Ovary (tissue), 9 donors: ENCODE results near the gene GXYLT2. TPM values are rescaled to one million over a fixed set of nuclear protein-coding genes. Genes with fewer than 3 reads are reported as not detected.

ENCODE experiments used
- DNase-seq, 5 donors: peaks; one replicate each; pipeline ENCODE4 v3.0.0-alpha.2; 2019 to 2020
- H3K27ac ChIP-seq, 2 donors: fragments of 200-600 bp; one replicate each; pipeline versions ENCODE4 v1.5.1 to v1.8.0; 2019 to 2022
- H3K27me3 ChIP-seq: fragments of 200-600 bp; one replicate; pipeline ENCODE4 v1.8.0; 2022
- H3K36me3 ChIP-seq: fragments of 200-600 bp; sonication (generic); one replicate; pipeline ENCODE4 v1.5.1; 2019
- H3K4me1 ChIP-seq: one replicate; pipeline ENCODE4 v1.8.1; 2013; ENCODE audit warnings: mild to moderate bottlenecking, moderate library complexity; ENCODE audit not compliant: insufficient read depth
- H3K4me3 ChIP-seq: fragments of 200-600 bp; sonication (generic); one replicate; pipeline ENCODE4 v1.5.1; 2017
- H3K9me3 ChIP-seq, 2 donors: fragments of 200-600 bp in 1 of 2; sonication (generic) in 1 of 2; one replicate each; pipeline versions ENCODE4 v1.5.1 to v1.8.1; 2013 to 2019; ENCODE audit warnings: mild to moderate bottlenecking in 1 of 2, moderate library complexity in 1 of 2
- EP300 ChIP-seq: sonication (generic); formaldehyde crosslinking; IDR thresholded peaks from one replicate; pipeline ENCODE4 v1.6.1; 2017; ENCODE audit warnings: antibody characterized with exemption
- POLR2A ChIP-seq: fragments of 450-650 bp; IDR thresholded peaks from one replicate; pipeline ENCODE4 v1.6.1; 2017; ENCODE audit warnings: antibody characterized with exemption, mild to moderate bottlenecking, moderate library complexity
- WGBS, 3 donors: extraction: QIAGEN DNeasy Blood & Tissue Kit in 1 of 3; methylation state at CpG; one replicate each; pipeline versions ENCODE4 v1.1.5 to v1.1.7; 2013 to 2017; 5-methylcytosine and 5-hydroxymethylcytosine counted together
- intact Hi-C, 4 donors: fragments of 100-400 bp; cut with DNase I; formaldehyde crosslinking; loops; one replicate each; pipeline versions ENCODE4 v1.11.0 to v1.15.1; 2022 to 2023
- polyA plus RNA-seq, 2 donors: library from polyadenylated mRNA; stranded (reverse); fragments of 200-250 nt in 1 of 2; fragments of 350-450 nt in 1 of 2; fragmentation: Illumina TruSeq in 1 of 2; extraction: RNeasy Lipid Tissue Mini Kit (QIAGEN cat#74804) in 1 of 2; gene quantifications; one replicate each; pipeline ENCODE4 v1.2.3, GENCODE V29; 2013 to 2014
- total RNA-seq, 7 donors: library from RNA; depleted of rRNA in 2 of 7; stranded (reverse); fragments of >200 nt in 2 of 7; fragmentation: NEBNext Ultra II Directional in 3 of 7; extraction: Animal tissue kit (Norgen Biotek cat#: 25700) in 3 of 7; gene quantifications; one replicate each; pipeline versions ENCODE4 v1.1.0 to v1.2.4, GENCODE V29; 2016 to 2023
- TF ChIP-seq, protein P1 (sequence below), 3 donors: fragments of 450-650 bp in 2 of 3; fragments of 200-600 bp in 1 of 3; IDR thresholded peaks; one replicate each; pipeline versions ENCODE4 v1.5.1 to v1.8.0; 2016 to 2022; ENCODE audit warnings: antibody characterized with exemption in 3 of 3, mild to moderate bottlenecking in 1 of 3
- donor health status: DM: no; HTN: no; CAD: no; lungs with moderate emphysema.
- donor health status: DM: no; HTN: no; CAD: no.
- donor health status: Bipolar disorder and iron deficiency.
- donor health status: DM: yes; HTN: yes; CAD: no.
- donor health status: DM: no; HTN: no; CAD: no.
- donor health status: DM: yes; HTN: yes; CAD: no.

GXYLT2 gene
- total and polyA plus RNA-seq, 9 donors, result 9.4 to 86.0 (median 43.7) TPM

DNA sequence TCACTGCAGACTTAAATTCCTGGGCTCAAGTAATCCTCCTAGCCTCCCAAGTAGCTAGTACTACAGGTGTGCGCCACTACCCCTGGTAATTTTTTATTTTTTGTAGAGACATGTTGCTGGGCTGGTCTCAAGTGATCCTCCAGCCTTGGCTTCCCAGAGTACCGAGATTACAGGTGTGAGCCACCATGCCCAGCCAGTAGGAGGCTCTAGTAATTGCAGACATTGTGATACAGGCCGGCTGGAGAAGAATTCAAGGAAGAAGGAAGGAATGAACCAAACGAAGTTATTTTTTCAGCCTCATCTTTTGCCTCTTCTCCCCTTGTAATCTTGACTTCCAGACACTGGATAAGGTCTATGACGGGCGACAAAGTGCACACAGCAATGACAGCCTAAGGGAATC is 105.5 kb downstream of the GXYLT2 start:
- H3K27me3 ChIP-seq, result no peaks in the 10 kb centered on the region
- H3K4me1 ChIP-seq, result no peaks in the 10 kb centered on the region
- H3K4me3 ChIP-seq, result no peak overlapping the region
- DNase-seq, result no peak
- WGBS, 3 donors, result 78 to 86% (median 84%) methylated on average over 6 of the region's 6 CpGs
- TF ChIP-seq POLR2A (no peak), EP300 (no peak)
- TF ChIP-seq, protein P1, sequence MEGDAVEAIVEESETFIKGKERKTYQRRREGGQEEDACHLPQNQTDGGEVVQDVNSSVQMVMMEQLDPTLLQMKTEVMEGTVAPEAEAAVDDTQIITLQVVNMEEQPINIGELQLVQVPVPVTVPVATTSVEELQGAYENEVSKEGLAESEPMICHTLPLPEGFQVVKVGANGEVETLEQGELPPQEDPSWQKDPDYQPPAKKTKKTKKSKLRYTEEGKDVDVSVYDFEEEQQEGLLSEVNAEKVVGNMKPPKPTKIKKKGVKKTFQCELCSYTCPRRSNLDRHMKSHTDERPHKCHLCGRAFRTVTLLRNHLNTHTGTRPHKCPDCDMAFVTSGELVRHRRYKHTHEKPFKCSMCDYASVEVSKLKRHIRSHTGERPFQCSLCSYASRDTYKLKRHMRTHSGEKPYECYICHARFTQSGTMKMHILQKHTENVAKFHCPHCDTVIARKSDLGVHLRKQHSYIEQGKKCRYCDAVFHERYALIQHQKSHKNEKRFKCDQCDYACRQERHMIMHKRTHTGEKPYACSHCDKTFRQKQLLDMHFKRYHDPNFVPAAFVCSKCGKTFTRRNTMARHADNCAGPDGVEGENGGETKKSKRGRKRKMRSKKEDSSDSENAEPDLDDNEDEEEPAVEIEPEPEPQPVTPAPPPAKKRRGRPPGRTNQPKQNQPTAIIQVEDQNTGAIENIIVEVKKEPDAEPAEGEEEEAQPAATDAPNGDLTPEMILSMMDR (IDR thresholded peaks at IDR 0.05), result no peak
- no peak overlapping the region for H3K27ac ChIP-seq
- H3K36me3 ChIP-seq, result no peaks in the 10 kb centered on the region
- intact Hi-C loops, result loop anchor here in 1 of 4 donors (10.0 kb wide), 1 partner anchor 61 kb away; no protein-coding TSS in a partner anchor
- no peaks in the 10 kb centered on the region for H3K9me3 ChIP-seq

DNA sequence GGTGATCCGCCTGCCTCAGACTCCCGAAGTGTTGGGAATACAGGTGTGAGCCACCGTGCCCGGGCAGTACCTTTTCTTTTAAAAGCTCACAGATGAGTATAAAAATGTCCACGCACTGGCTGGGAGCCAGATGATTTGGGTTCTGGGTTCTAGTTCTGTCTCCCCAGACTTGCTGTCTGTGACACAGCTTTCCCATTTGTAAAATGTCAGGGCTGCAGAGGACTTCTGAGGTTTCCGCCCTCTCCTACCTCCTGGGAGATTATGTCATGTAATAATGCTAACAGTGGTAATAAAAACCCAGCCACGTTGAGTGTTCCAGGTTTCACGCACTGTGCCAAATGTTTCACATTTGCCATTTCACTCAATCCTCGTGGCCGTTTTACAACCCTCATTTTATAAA is 107.5 kb downstream of the GXYLT2 start:
- Histone ChIP-seq H3K36me3 (no peaks in the 10 kb centered on the region), H3K27ac (no peak overlapping the region), H3K9me3 (no peaks in the 10 kb centered on the region), H3K4me1 (peaks cover 2% of the 10 kb centered on the region), H3K27me3 (no peaks in the 10 kb centered on the region), H3K4me3 (no peak overlapping the region)
- no peak for TF ChIP-seq EP300
- no peak for TF ChIP-seq POLR2A
- TF ChIP-seq, protein P1 (IDR thresholded peaks at IDR 0.05), result no peak
- peak; percentile 17 to 50 (median 40) for DNase-seq
- WGBS, 3 donors, result 85 to 87% (median 87%) methylated on average over 10 of the region's 10 CpGs
- intact Hi-C loops, result loop anchor here in 1 of 4 donors (10.0 kb wide), 1 partner anchor 59 kb away; no protein-coding TSS in a partner anchor

DNA sequence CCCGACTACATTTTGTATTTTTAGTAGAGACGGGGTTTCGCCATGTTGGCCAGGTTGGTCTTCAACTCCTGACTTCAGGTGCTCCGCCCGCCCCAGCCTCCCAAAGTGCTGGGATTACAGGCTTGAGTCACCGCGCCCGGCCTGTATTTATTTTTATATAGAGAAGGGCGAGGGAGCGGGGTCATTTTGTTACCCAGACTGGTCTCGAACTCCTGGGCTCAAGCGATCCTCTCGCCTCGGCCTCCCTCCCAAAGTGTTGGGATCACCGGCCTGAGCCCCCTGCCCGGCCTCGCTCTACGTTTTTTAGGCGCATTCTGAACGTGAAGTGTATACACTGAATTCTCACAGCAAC is 108.3 kb downstream of the GXYLT2 start:
- Histone ChIP-seq H3K4me1 (peaks cover 2% of the 10 kb centered on the region), H3K27me3 (no peaks in the 10 kb centered on the region), H3K27ac (peak overlapping the region; percentile 89 to 90), H3K36me3 (no peaks in the 10 kb centered on the region), H3K9me3 (no peaks in the 10 kb centered on the region), H3K4me3 (peak overlapping the region; percentile 74)
- TF ChIP-seq EP300 (no peak), POLR2A (no peak)
- TF ChIP-seq, protein P1 (IDR thresholded peaks at IDR 0.05), result no peak
- peak; percentile 21 to 64 (median 55) for DNase-seq
- intact Hi-C loops, result loop anchor here in 1 of 4 donors (10.0 kb wide), 1 partner anchor 59 kb away; no protein-coding TSS in a partner anchor
- WGBS, 3 donors, result 78 to 86% (median 79%) methylated on average over 20 of the region's 20 CpGs

DNA sequence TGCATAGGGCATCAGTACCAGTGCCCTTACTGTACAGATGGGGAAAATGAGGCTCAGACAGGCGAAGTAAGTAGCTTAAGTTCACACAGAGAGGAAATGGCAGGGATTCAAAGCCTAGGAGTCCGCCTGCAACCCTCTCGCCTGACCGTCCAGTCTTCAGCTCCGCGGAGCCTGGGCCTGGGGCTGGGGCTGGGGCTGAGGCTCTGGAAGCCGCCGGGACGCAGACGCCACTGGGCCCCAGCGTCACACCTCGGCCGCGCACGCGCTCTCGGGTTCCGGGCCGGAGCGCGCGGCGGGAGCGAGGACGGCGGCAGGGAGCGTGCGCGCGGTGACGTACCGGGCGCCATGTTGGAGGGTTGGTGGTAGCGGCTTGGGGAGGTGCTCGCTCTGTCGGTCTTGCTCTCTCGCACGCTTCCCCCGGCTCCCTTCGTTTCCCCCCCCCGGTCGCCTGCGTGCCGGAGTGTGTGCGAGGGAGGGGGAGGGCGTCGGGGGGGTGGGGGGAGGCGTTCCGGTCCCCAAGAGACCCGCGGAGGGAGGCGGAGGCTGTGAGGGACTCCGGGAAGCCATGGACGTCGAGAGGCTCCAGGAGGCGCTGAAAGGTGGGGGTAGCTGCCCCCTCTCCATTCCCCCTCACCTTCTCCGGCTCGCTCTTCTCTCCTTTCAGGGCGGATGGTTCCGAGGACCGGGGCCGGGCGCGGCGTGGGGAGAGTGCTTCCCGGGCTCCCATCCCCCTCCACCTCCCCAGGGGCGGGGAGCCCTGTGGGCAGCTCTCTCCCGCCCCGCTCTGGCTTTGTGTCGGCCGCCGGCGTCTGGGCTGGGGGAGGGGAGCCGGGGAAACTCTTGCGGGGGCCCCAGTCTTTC is 108.9 kb downstream of the GXYLT2 start, which contains the start of gene PPP4R2:
TSS of gene PPP4R2 (plus strand) at position 339 of the 861 bp plus-strand sequence. CDS start at position 566, 227 bp downstream.
- peak; percentile 86 to 94 (median 89) for DNase-seq
- Histone ChIP-seq H3K27me3 (no peaks in the 10 kb centered on the region), H3K36me3 (no peaks in the 10 kb centered on the region), H3K27ac (peak within 1 kb of the TSS; percentile 89 to 90), H3K9me3 (no peaks in the 10 kb centered on the region), H3K4me3 (peak within 1 kb of the TSS; percentile 74), H3K4me1 (peaks cover 5% of the 10 kb centered on the region)
- WGBS, 3 donors, result 1 to 2% (median 1%) methylated on average over 35 to 75 of the region's 75 CpGs
- TF ChIP-seq, protein P1 (IDR thresholded peaks at IDR 0.05), result no peak
- TF ChIP-seq POLR2A, result peak; percentile 95
- intact Hi-C loops, result loop anchor here in 1 of 4 donors (10.0 kb wide), 1 partner anchor 58 kb away; no protein-coding TSS in a partner anchor
